Esophagus (tissue), 2 donors: Measurements from ENCODE around the gene GPR37. TPM values are rescaled to one million over a fixed set of nuclear protein-coding genes. Genes with fewer than 3 reads are reported as not detected.

Experiments
- H3K27ac ChIP-seq, 2 donors: one replicate each; pipeline ENCODE4 v1.5.1; 2013; ENCODE audit warnings: low read depth in 2 of 2, mild to moderate bottlenecking in 2 of 2, inconsistent platforms in 1 of 2, low read length in 1 of 2, moderate library complexity in 1 of 2
- H3K27me3 ChIP-seq, 2 donors: one replicate each; pipeline ENCODE4 v1.6.1; 2013; ENCODE audit warnings: low read length in 2 of 2, control low read depth in 1 of 2, mild to moderate bottlenecking in 1 of 2; ENCODE audit not compliant: insufficient read depth in 2 of 2, control insufficient read depth in 1 of 2
- H3K36me3 ChIP-seq, 2 donors: one replicate each; pipeline ENCODE4 v1.6.1; 2013; ENCODE audit warnings: low read length in 1 of 2; ENCODE audit not compliant: control insufficient read depth in 2 of 2, insufficient read depth in 2 of 2
- H3K4me1 ChIP-seq, 2 donors: one replicate each; pipeline ENCODE4 v1.6.1; 2013; ENCODE audit warnings: low read length in 1 of 2; ENCODE audit not compliant: control insufficient read depth in 2 of 2, insufficient read depth in 2 of 2
- H3K4me3 ChIP-seq, 2 donors: one replicate each; pipeline ENCODE4 v1.5.1; 2013; ENCODE audit warnings: low read length in 2 of 2, mild to moderate bottlenecking in 2 of 2, low read depth in 1 of 2, moderate library complexity in 1 of 2
- H3K9me3 ChIP-seq, 2 donors: one replicate each; pipeline ENCODE4 v1.6.1; 2013; ENCODE audit warnings: mild to moderate bottlenecking in 2 of 2, low read depth in 1 of 2, low read length in 1 of 2, moderate library complexity in 1 of 2; ENCODE audit not compliant: control insufficient read depth in 2 of 2, insufficient read depth in 1 of 2
- WGBS, 2 donors: extraction: QIAGEN DNeasy Blood & Tissue Kit; methylation state at CpG; one replicate each; pipeline ENCODE4 v1.1.7; 2013; 5-methylcytosine and 5-hydroxymethylcytosine counted together
- polyA plus RNA-seq, 2 donors: library from polyadenylated mRNA; stranded (reverse); fragments of 200-250 nt; gene quantifications; one replicate each; pipeline ENCODE4 v1.2.3, GENCODE V29; 2013
- donor health status: healthy with polysubstance abuse.
- donor health status: Bipolar disorder and iron deficiency.

GPR37 gene
- polyA plus RNA-seq, 2 donors: 0.90 to 3.6 TPM

DNA sequence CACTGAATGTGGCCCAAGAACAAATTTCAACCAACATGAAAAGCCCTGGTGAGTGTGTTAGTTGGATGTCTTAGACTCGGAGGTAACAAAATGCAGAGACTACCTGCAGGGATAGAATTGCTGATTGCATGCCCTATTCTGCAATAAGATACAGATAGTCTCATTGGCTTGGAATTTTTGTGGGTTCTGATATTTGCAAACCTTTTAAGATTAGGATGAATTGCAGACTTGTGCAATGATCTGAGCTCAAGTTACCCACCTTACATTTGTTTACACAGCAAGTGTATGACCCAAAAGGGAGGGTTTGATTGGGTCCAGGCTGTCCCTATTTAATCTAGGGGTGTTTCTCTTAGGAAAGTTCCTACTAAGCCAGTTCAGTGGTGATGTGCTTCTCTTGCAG, 45.4 kb downstream of the GPR37 start:
- Histone ChIP-seq H3K27ac (no peak overlapping the region), H3K9me3 (no peaks in the 10 kb centered on the region), H3K36me3 (no peaks in the 10 kb centered on the region), H3K27me3 (no peaks in the 10 kb centered on the region), H3K4me1 (no peaks in the 10 kb centered on the region), H3K4me3 (no peak overlapping the region)
- WGBS, 2 donors: 41 to 68% methylated on average over 1 of the region's 1 CpG

DNA sequence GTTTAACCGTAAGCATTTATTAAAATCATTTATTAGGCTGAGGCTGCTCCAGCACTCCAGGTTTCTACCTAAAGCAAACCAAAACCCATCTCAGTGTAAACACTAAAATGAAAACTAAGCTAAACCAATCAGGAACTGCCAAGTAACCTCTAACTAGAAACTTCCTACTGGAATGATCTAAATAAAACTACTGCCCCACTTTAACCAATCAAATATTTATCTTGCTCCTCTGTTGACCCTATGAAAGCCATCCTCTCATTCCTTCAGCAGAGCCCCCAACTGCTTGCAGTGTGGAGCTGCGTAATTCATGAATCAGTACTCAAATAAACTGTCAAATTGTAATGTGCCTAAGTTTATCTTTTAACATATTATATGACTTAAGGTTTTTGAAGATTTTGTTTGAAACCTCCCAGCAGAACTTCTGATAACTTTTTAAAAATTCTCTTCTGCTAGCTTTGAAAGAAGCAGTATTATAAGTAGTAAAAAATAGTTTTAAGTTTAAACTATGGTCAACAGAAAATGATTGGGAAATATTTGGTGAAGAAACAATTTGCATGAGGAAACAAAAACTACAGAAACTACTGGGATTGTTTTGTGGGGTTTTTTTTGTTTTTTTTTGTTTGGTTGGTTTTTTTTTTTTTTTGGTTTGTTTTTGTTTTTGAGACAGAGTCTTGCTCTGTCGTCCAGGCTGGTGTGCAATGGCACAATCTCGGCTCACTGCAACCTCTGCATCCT, 47.4 kb downstream of the GPR37 start:
- no peak overlapping the region for H3K4me3 ChIP-seq
- H3K36me3 ChIP-seq: no peaks in the 10 kb centered on the region
- H3K27ac ChIP-seq: no peak overlapping the region
- WGBS, 2 donors: 66 to 69% methylated on average over 4 of the region's 4 CpGs
- no peaks in the 10 kb centered on the region for H3K9me3 ChIP-seq
- no peaks in the 10 kb centered on the region for H3K27me3 ChIP-seq
- no peaks in the 10 kb centered on the region for H3K4me1 ChIP-seq

DNA sequence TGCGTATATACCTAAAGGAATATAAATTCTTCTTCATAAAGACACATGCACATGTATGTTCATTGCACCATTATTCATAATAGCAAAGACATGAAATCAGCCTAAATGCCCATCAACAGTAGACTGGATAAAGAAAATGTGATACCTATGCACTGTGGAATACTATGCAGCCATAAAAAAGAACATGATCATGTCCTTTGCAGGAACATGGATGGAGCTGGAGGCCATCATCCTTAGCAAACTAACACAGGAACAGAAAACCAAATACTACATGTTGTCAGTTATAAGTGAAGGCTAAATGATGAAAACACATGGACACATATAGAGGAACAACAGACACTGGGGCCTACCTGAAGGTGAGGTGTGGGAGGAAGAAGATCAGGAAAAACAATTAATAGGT, 48.7 kb downstream of the GPR37 start:
- H3K27me3 ChIP-seq: no peaks in the 10 kb centered on the region
- no peak overlapping the region for H3K27ac ChIP-seq
- H3K4me3 ChIP-seq: no peak overlapping the region
- no peaks in the 10 kb centered on the region for H3K36me3 ChIP-seq
- 95 to 97% methylated on average over 1 of the region's 1 CpG for WGBS, 2 donors
- no peaks in the 10 kb centered on the region for H3K4me1 ChIP-seq
- no peaks in the 10 kb centered on the region for H3K9me3 ChIP-seq

DNA sequence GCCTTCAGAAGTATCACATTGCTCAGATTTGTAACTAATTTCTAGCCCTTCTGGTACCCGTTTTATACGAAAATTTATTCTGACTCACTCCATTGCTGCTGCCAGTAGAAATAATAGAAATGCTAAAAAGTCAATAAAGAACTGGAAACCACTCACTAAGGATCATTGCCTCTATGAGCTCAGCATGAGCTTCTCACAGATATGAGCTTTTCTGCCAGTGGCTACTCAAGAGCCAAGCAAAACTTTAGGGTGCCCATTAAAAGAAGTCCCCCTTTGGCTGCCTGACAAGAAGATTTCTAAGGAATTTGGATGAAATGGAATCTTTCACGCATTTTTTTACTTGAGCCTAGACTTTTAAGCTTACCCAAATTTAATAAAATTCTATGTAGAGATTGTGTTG, 52.5 kb downstream of the GPR37 start:
- Histone ChIP-seq H3K27me3 (no peaks in the 10 kb centered on the region), H3K9me3 (peaks cover 3 to 9% of the 10 kb centered on the region in 2 donors), H3K4me3 (no peak overlapping the region), H3K4me1 (no peaks in the 10 kb centered on the region), H3K36me3 (no peaks in the 10 kb centered on the region), H3K27ac (no peak overlapping the region)
- WGBS, 2 donors: 64 to 75% methylated on average over 3 of the region's 3 CpGs

GRCh38 chr7:124712017-124712416, 53.6 kb downstream of the GPR37 start:
- H3K4me3 ChIP-seq: no peak overlapping the region
- no peaks in the 10 kb centered on the region for H3K36me3 ChIP-seq
- no peak overlapping the region for H3K27ac ChIP-seq
- no peaks in the 10 kb centered on the region for H3K4me1 ChIP-seq
- no peaks in the 10 kb centered on the region for H3K27me3 ChIP-seq
- peaks cover 3 to 9% of the 10 kb centered on the region in 2 donors for H3K9me3 ChIP-seq

DNA sequence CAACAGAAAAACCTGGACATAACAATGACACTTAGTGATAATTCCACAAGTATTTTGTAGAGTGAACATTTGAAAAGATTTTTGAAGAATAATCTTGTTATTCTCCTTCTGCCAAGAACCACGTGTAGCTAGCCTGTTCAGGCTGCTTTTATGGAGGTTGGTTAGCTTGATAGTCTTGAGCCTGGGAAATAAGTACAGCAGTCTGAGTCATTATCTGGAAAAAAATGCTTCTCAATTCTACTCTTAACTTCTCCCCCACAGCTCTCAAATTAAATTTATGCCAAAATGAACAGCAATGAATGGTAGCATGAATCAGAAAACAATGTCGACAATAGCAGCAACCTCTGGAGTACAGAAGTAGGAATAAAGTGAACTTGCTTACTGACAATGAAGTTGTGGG, 63.2 kb downstream of the GPR37 start:
- no peak overlapping the region for H3K4me3 ChIP-seq
- H3K4me1 ChIP-seq: no peaks in the 10 kb centered on the region
- no peaks in the 10 kb centered on the region for H3K27me3 ChIP-seq
- H3K27ac ChIP-seq: no peak overlapping the region
- 36 to 42% methylated on average over 2 of the region's 2 CpGs for WGBS, 2 donors
- H3K9me3 ChIP-seq: no peaks in the 10 kb centered on the region
- no peaks in the 10 kb centered on the region for H3K36me3 ChIP-seq

GRCh38 chr7:124701955-124702354, 63.6 kb downstream of the GPR37 start:
- H3K4me3 ChIP-seq: no peak overlapping the region
- no peaks in the 10 kb centered on the region for H3K36me3 ChIP-seq
- H3K9me3 ChIP-seq: no peaks in the 10 kb centered on the region
- WGBS, 2 donors: 45 to 65% methylated on average over 2 of the region's 2 CpGs
- H3K4me1 ChIP-seq: no peaks in the 10 kb centered on the region
- H3K27ac ChIP-seq: no peak overlapping the region
- H3K27me3 ChIP-seq: no peaks in the 10 kb centered on the region

GRCh38 chr7:124700655-124701054, 64.9 kb downstream of the GPR37 start:
- Histone ChIP-seq H3K4me1 (no peaks in the 10 kb centered on the region), H3K27me3 (no peaks in the 10 kb centered on the region)

GRCh38 chr7:124698964-124699363, 66.6 kb downstream of the GPR37 start:
- no peaks in the 10 kb centered on the region for H3K27me3 ChIP-seq
- 73 to 83% methylated on average over 3 of the region's 3 CpGs for WGBS, 2 donors
- H3K9me3 ChIP-seq: no peaks in the 10 kb centered on the region
- no peaks in the 10 kb centered on the region for H3K36me3 ChIP-seq
- no peak overlapping the region for H3K4me3 ChIP-seq
- H3K27ac ChIP-seq: no peak overlapping the region
- no peaks in the 10 kb centered on the region for H3K4me1 ChIP-seq

More at GRCh38 chr7:124700655-124701054, 64.9 kb downstream of the GPR37 start:
- H3K9me3 ChIP-seq: no peaks in the 10 kb centered on the region
- H3K36me3 ChIP-seq: no peaks in the 10 kb centered on the region
- no peak overlapping the region for H3K27ac ChIP-seq
- H3K4me3 ChIP-seq: no peak overlapping the region
- 67 to 72% methylated on average over 3 of the region's 3 CpGs for WGBS, 2 donors

DNA sequence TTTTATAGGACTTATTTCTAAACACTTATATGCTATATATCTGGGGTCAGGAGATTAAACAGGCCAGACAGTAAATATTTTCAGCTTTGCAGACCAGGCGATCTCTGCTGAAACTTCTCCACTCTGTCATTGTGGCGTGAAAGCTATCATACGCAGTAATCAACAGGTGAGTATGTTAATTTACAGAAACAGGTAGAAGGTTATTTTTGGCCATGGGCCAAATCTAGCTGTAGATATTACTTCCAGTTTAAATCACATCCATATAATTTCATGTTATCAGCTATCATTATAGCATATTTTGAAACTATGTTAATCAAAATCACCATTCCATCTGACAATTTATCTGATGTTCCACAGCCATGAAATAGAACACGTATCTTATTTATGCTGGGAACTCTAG, 67.8 kb downstream of the GPR37 start:
- H3K36me3 ChIP-seq: no peaks in the 10 kb centered on the region
- WGBS, 2 donors: 86 to 90% methylated on average over 4 of the region's 4 CpGs
- no peaks in the 10 kb centered on the region for H3K4me1 ChIP-seq
- no peaks in the 10 kb centered on the region for H3K27me3 ChIP-seq
- no peak overlapping the region for H3K27ac ChIP-seq
- no peaks in the 10 kb centered on the region for H3K9me3 ChIP-seq
- H3K4me3 ChIP-seq: no peak overlapping the region
